Superior temporal gyrus (tissue), 1 donor: Measurements from ENCODE around the gene LELP1.
"Not testable (repeated sequence)": the region's sequence is repeated elsewhere in the genome, so short reads cannot be mapped to it uniquely, and the experiment has no call there.

Source experiments
- DNase-seq: peaks from one replicate; pipeline ENCODE4 v3.0.0-alpha.2; 2016; ENCODE audit errors: extremely low spot score

Gene LELP1

GRCh38 chr1:153203130-153203529 is at the start of gene LELP1:
Gene LELP1 (plus strand): TSS chr1:153203430. CDS start chr1:153204708, 1,278 bp downstream.
- no peak for DNase-seq

GRCh38 chr1:153155541-153155940 is 47.7 kb upstream of the LELP1 start:
- DNase-seq: no peak

- no peak for DNase-seq
Observed at GRCh38 chr1:153168686-153169085, 34.5 kb upstream of the LELP1 start.

GRCh38 chr1:153174624-153175023 is 28.6 kb upstream of the LELP1 start:
- no peak for DNase-seq

- no peak for DNase-seq
Observed at GRCh38 chr1:153178922-153179321, 24.3 kb upstream of the LELP1 start.

- DNase-seq: no peak
Observed at GRCh38 chr1:153180556-153180955, 22.7 kb upstream of the LELP1 start.

- not testable (repeated sequence) for DNase-seq
Observed at GRCh38 chr1:153188301-153188700, 14.9 kb upstream of the LELP1 start.

- no peak for DNase-seq
Observed at GRCh38 chr1:153190373-153190772, 12.9 kb upstream of the LELP1 start.

GRCh38 chr1:153192697-153193096 is 10.5 kb upstream of the LELP1 start:
- DNase-seq: no peak

GRCh38 chr1:153194331-153195050 is 8.7 kb upstream of the LELP1 start:
- no peak for DNase-seq

- DNase-seq: no peak
Observed at GRCh38 chr1:153195216-153195615, 8.0 kb upstream of the LELP1 start.

- DNase-seq: no peak
Observed at GRCh38 chr1:153202006-153202405, 1.2 kb upstream of the LELP1 start.

- DNase-seq: no peak
Observed at GRCh38 chr1:153206631-153207030, 3.4 kb downstream of the LELP1 start.

- no peak for DNase-seq
Observed at GRCh38 chr1:153210206-153210605, 7.0 kb downstream of the LELP1 start.

GRCh38 chr1:153212201-153212600 is 9.0 kb downstream of the LELP1 start:
- no peak for DNase-seq

GRCh38 chr1:153213519-153213918 is 10.3 kb downstream of the LELP1 start:
- no peak for DNase-seq

- DNase-seq: no peak
Observed at GRCh38 chr1:153217212-153217611, 14.0 kb downstream of the LELP1 start, which contains the start of gene PRR9. Gene PRR9 (plus strand): TSS chr1:153217584. CDS start chr1:153218145, 561 bp downstream.

GRCh38 chr1:153217744-153218416 is 14.7 kb downstream of the LELP1 start:
- no peak for DNase-seq

- DNase-seq: peak; percentile 81
Observed at GRCh38 chr1:153220606-153221303, 17.5 kb downstream of the LELP1 start.

- peak; percentile 76 for DNase-seq
Observed at GRCh38 chr1:153223040-153223891, 20.0 kb downstream of the LELP1 start.

GRCh38 chr1:153227810-153228209 is 24.6 kb downstream of the LELP1 start:
- DNase-seq: no peak

GRCh38 chr1:153228491-153228890 is 25.3 kb downstream of the LELP1 start:
- no peak for DNase-seq
